Eye (tissue), 1 donor: ENCODE measurements around the gene PLEKHA8.
A peak's percentile ranks its signal among the peaks of the same experiment; 100 is the strongest.
"Not testable (repeated sequence)": the region's sequence is repeated elsewhere in the genome, so short reads cannot be mapped to it uniquely, and the experiment has no call there.

Experiments used
- DNase-seq: peaks from one replicate; pipeline ENCODE4 v3.0.0-alpha.2; 2015

The PLEKHA8 gene

GRCh38 chr7:30068117-30068516 is 39.9 kb downstream of the PLEKHA8 start:
- peak; percentile 13 for DNase-seq

- DNase-seq, result no peak
These were observed 41.1 kb downstream of the PLEKHA8 start for GRCh38 chr7:30069096-30069867.

GRCh38 chr7:30070052-30070451 is 41.8 kb downstream of the PLEKHA8 start:
- no peak for DNase-seq

GRCh38 chr7:30072735-30073134 is 44.5 kb downstream of the PLEKHA8 start:
- DNase-seq, result no peak

GRCh38 chr7:30074422-30075030 is 46.3 kb downstream of the PLEKHA8 start:
- peak; percentile 30 for DNase-seq

GRCh38 chr7:30076411-30076810 is 48.2 kb downstream of the PLEKHA8 start:
- DNase-seq, result no peak

GRCh38 chr7:30078280-30078679 is 50.1 kb downstream of the PLEKHA8 start:
- no peak for DNase-seq

- DNase-seq, result no peak
These were observed 51.7 kb downstream of the PLEKHA8 start for GRCh38 chr7:30079880-30080279.

GRCh38 chr7:30080818-30081217 is 52.6 kb downstream of the PLEKHA8 start:
- DNase-seq, result no peak

GRCh38 chr7:30082686-30083085 is 54.5 kb downstream of the PLEKHA8 start:
- no peak for DNase-seq

- no peak for DNase-seq
These were observed 55.1 kb downstream of the PLEKHA8 start for GRCh38 chr7:30083334-30083733.

GRCh38 chr7:30084212-30084611 is 56.0 kb downstream of the PLEKHA8 start:
- no peak for DNase-seq

GRCh38 chr7:30086529-30086928 is 58.3 kb downstream of the PLEKHA8 start:
- DNase-seq, result no peak

GRCh38 chr7:30087371-30087770 is 59.2 kb downstream of the PLEKHA8 start:
- DNase-seq, result no peak

GRCh38 chr7:30088362-30088761 is 60.1 kb downstream of the PLEKHA8 start:
- no peak for DNase-seq

- DNase-seq, result no peak
These were observed 61.9 kb downstream of the PLEKHA8 start for GRCh38 chr7:30090111-30090510.

GRCh38 chr7:30091491-30091912 is 63.3 kb downstream of the PLEKHA8 start:
- no peak for DNase-seq

GRCh38 chr7:30091987-30092386 is 63.8 kb downstream of the PLEKHA8 start:
- DNase-seq, result no peak

GRCh38 chr7:30093420-30093952 is 65.3 kb downstream of the PLEKHA8 start:
- no peak for DNase-seq

- DNase-seq, result not testable (repeated sequence)
These were observed 70.4 kb downstream of the PLEKHA8 start for GRCh38 chr7:30098599-30098998.

GRCh38 chr7:30102281-30102680 is 74.1 kb downstream of the PLEKHA8 start:
- no peak for DNase-seq

GRCh38 chr7:30104157-30104556 is 75.9 kb downstream of the PLEKHA8 start:
- DNase-seq, result no peak

- no peak for DNase-seq
These were observed 84.0 kb downstream of the PLEKHA8 start for GRCh38 chr7:30112103-30112713.

- no peak for DNase-seq
These were observed 84.9 kb downstream of the PLEKHA8 start for GRCh38 chr7:30113144-30113543.
